Mesenchymal stem cell (in vitro differentiated cells and primary cell): ENCODE data around the gene COPRS.
A peak's percentile ranks its signal among the peaks of the same experiment; 100 is the strongest.

ENCODE experiments used
- DNase-seq: peaks from one replicate; pipeline ENCODE4 v3.0.0-alpha.2; 2013
- H2AFZ ChIP-seq: one replicate; pipeline ENCODE4 v1.6.1; 2013; ENCODE audit warnings: low read depth, mild to moderate bottlenecking, control low read depth, inconsistent platforms, low read length, moderate library complexity
- H2AK5ac ChIP-seq: 2 replicates; pipeline ENCODE4 v1.6.1; 2013; ENCODE audit warnings: low read length, moderate library complexity, mild to moderate bottlenecking, inconsistent platforms; ENCODE audit not compliant: severe bottlenecking
- H2BK120ac ChIP-seq: one replicate; pipeline ENCODE4 v1.6.1; 2013; ENCODE audit warnings: low read depth, mild to moderate bottlenecking, inconsistent platforms, low read length, moderate library complexity
- H2BK12ac ChIP-seq, 2 experiments: one replicate each; pipeline ENCODE4 v1.6.1; 2013; ENCODE audit warnings: inconsistent platforms in 2 of 2, low read length in 2 of 2, mild to moderate bottlenecking in 2 of 2, moderate library complexity in 2 of 2, control low read depth in 1 of 2
- H2BK15ac ChIP-seq: one replicate; pipeline ENCODE4 v1.6.1; 2013; ENCODE audit warnings: mild to moderate bottlenecking, low read depth, inconsistent platforms; ENCODE audit not compliant: poor library complexity, severe bottlenecking
- H2BK5ac ChIP-seq: 2 replicates; pipeline ENCODE4 v1.6.1; 2013; ENCODE audit warnings: low read depth, mild to moderate bottlenecking, low read length, control low read depth, inconsistent platforms; ENCODE audit not compliant: poor library complexity, severe bottlenecking
- H3K14ac ChIP-seq, 2 experiments: one replicate each; pipeline ENCODE4 v1.6.1; 2013; ENCODE audit warnings: inconsistent platforms in 2 of 2, low read length in 2 of 2, control low read depth in 1 of 2, mild to moderate bottlenecking in 1 of 2, moderate library complexity in 1 of 2
- H3K18ac ChIP-seq, 2 experiments: one replicate each; pipeline ENCODE4 v1.6.1; 2013; ENCODE audit warnings: inconsistent platforms in 2 of 2, low read length in 2 of 2, control low read depth in 1 of 2, low read depth in 1 of 2, mild to moderate bottlenecking in 1 of 2
- H3K23ac ChIP-seq, 2 experiments: one replicate each; pipeline ENCODE4 v1.6.1; 2013; ENCODE audit warnings: inconsistent platforms in 2 of 2, low read length in 2 of 2, mild to moderate bottlenecking in 2 of 2, moderate library complexity in 2 of 2, control low read depth in 1 of 2
- H3K27ac ChIP-seq: 2 replicates; pipeline ENCODE4 v1.5.1; 2013; ENCODE audit warnings: mild to moderate bottlenecking, moderate library complexity, low read length, control low read depth, inconsistent platforms; ENCODE audit not compliant: poor library complexity, severe bottlenecking
- H3K27me3 ChIP-seq, 2 experiments: 2 replicates each; pipeline versions ENCODE4 v1.6.1 to v1.7.0; 2013; ENCODE audit warnings: low read length in 2 of 2, mild to moderate bottlenecking in 2 of 2, moderate library complexity in 2 of 2, control low read depth in 1 of 2, inconsistent platforms in 1 of 2; ENCODE audit not compliant: control insufficient read depth in 1 of 2, insufficient read depth in 1 of 2
- H3K36me3 ChIP-seq, 2 experiments: 2 replicates each; pipeline versions ENCODE4 v1.6.1 to v1.7.0; 2013; ENCODE audit warnings: low read length in 2 of 2, control low read depth in 1 of 2, inconsistent platforms in 1 of 2, low read depth in 1 of 2, mild to moderate bottlenecking in 1 of 2; ENCODE audit not compliant: insufficient read depth in 2 of 2, control insufficient read depth in 1 of 2
- H3K4ac ChIP-seq, 2 experiments: one replicate each; pipeline ENCODE4 v1.6.1; 2013; ENCODE audit warnings: inconsistent platforms in 2 of 2, low read length in 2 of 2, mild to moderate bottlenecking in 2 of 2, moderate library complexity in 2 of 2, control low read depth in 1 of 2, low read depth in 1 of 2
- H3K4me1 ChIP-seq: 2 replicates; pipeline ENCODE4 v1.6.1; 2013; ENCODE audit warnings: low read depth, low read length, control low read depth; ENCODE audit not compliant: control insufficient read depth, insufficient read depth
- H3K4me2 ChIP-seq: 2 replicates; pipeline ENCODE4 v1.6.1; 2013; ENCODE audit warnings: low read length, mild to moderate bottlenecking, inconsistent platforms; ENCODE audit not compliant: poor library complexity, severe bottlenecking
- H3K4me3 ChIP-seq, 2 experiments: 2 replicates each; pipeline versions ENCODE4 v1.5.1 to v1.7.0; 2013; ENCODE audit warnings: low read length in 2 of 2, mild to moderate bottlenecking in 2 of 2, control low read depth in 1 of 2, low read depth in 1 of 2; ENCODE audit not compliant: insufficient read depth in 1 of 2
- H3K79me1 ChIP-seq: replicated peaks from 2 replicates; pipeline ENCODE4 v1.6.1; 2013; ENCODE audit warnings: mild to moderate bottlenecking, control low read depth, low read length, inconsistent platforms; ENCODE audit not compliant: poor library complexity, severe bottlenecking
- H3K9ac ChIP-seq: 2 replicates; pipeline ENCODE4 v1.7.0; 2013; ENCODE audit warnings: mild to moderate bottlenecking, low read length, moderate library complexity
- H3K9me3 ChIP-seq: 2 replicates; pipeline ENCODE4 v1.7.0; 2013; ENCODE audit warnings: mild to moderate bottlenecking, low read length; ENCODE audit not compliant: control insufficient read depth
- H4K8ac ChIP-seq: one replicate; pipeline ENCODE4 v1.6.1; 2013; ENCODE audit warnings: inconsistent platforms, mild to moderate bottlenecking, low read length, moderate library complexity
- H4K91ac ChIP-seq: one replicate; pipeline ENCODE4 v1.6.1; 2013; ENCODE audit warnings: mild to moderate bottlenecking, low read length, inconsistent platforms
- WGBS: methylation state at CpG from one replicate; pipeline ENCODE4 v1.1.7; 2013; ENCODE audit warnings: mixed read lengths; 5-methylcytosine and 5-hydroxymethylcytosine counted together

The COPRS gene

GRCh38 chr17:31875081-31875480 is 16.0 kb upstream of the COPRS start:
- H2BK120ac ChIP-seq, result no peak overlapping the region
- H2AK5ac ChIP-seq, result no peak overlapping the region
- no peak overlapping the region for H3K18ac ChIP-seq

GRCh38 chr17:31869797-31870568 is 10.9 kb upstream of the COPRS start:
- Histone ChIP-seq H2BK15ac (no peak overlapping the region), H4K8ac (no peak overlapping the region), H3K4me1 (no peaks in the 10 kb centered on the region), H3K4me3 (no peak overlapping the region), H2BK5ac (no peak overlapping the region), H2BK12ac (no peak overlapping the region), H3K4ac (no peak overlapping the region), H2AFZ (no peak overlapping the region), H3K36me3 (peaks cover 60 to 86% of the 10 kb centered on the region in 2 experiments), H3K4me2 (no peak overlapping the region), H3K18ac (no peak overlapping the region), H3K27ac (no peak overlapping the region), H2AK5ac (no peak overlapping the region), H3K27me3 (no peaks in the 10 kb centered on the region), H3K23ac (no peak overlapping the region), H4K91ac (no peak overlapping the region), H2BK120ac (no peak overlapping the region), H3K14ac (no peak overlapping the region), H3K9ac (no peak overlapping the region), H3K79me1 (peaks cover 17% of the 10 kb centered on the region), H3K9me3 (no peaks in the 10 kb centered on the region)
- DNase-seq, result no peak
- 100% methylated on average over 2 of the region's 5 CpGs for WGBS

More at GRCh38 chr17:31875081-31875480, 16.0 kb upstream of the COPRS start:
- H2AFZ ChIP-seq, result no peak overlapping the region
- peaks cover 56 to 86% of the 10 kb centered on the region in 2 experiments for H3K36me3 ChIP-seq
- H4K91ac ChIP-seq, result no peak overlapping the region
- H3K9ac ChIP-seq, result no peak overlapping the region
- no peak overlapping the region for H4K8ac ChIP-seq
- no peak overlapping the region for H3K14ac ChIP-seq
- no peak overlapping the region for H3K27ac ChIP-seq
- H2BK5ac ChIP-seq, result no peak overlapping the region
- H3K4me1 ChIP-seq, result peaks cover 14% of the 10 kb centered on the region
- no peaks in the 10 kb centered on the region for H3K9me3 ChIP-seq
- no peak for DNase-seq
- no peak overlapping the region for H3K4me2 ChIP-seq
- 100% methylated on average over 2 of the region's 2 CpGs for WGBS
- H2BK15ac ChIP-seq, result no peak overlapping the region
- H3K4me3 ChIP-seq, result no peak overlapping the region
- no peak overlapping the region for H3K4ac ChIP-seq
- H2BK12ac ChIP-seq, result no peak overlapping the region
- H3K27me3 ChIP-seq, result no peaks in the 10 kb centered on the region
- H3K79me1 ChIP-seq, result peaks cover 18% of the 10 kb centered on the region
- H3K23ac ChIP-seq, result no peak overlapping the region

GRCh38 chr17:31869031-31869430 is 10.0 kb upstream of the COPRS start:
- H2BK120ac ChIP-seq, result no peak overlapping the region
- no peak overlapping the region for H3K4ac ChIP-seq
- no peak overlapping the region for H2BK5ac ChIP-seq
- no peaks in the 10 kb centered on the region for H3K9me3 ChIP-seq
- peaks cover 16% of the 10 kb centered on the region for H3K79me1 ChIP-seq
- H2BK15ac ChIP-seq, result no peak overlapping the region
- no peak for DNase-seq
- no peak overlapping the region for H4K8ac ChIP-seq
- H2AK5ac ChIP-seq, result no peak overlapping the region
- no peak overlapping the region for H3K4me3 ChIP-seq
- WGBS, result 100% methylated on average over 2 of the region's 2 CpGs
- no peak overlapping the region for H4K91ac ChIP-seq
- no peak overlapping the region for H2AFZ ChIP-seq
- no peak overlapping the region for H3K18ac ChIP-seq
- peaks cover 64 to 86% of the 10 kb centered on the region in 2 experiments for H3K36me3 ChIP-seq
- H3K14ac ChIP-seq, result no peak overlapping the region
- no peak overlapping the region for H3K9ac ChIP-seq
- H3K27ac ChIP-seq, result no peak overlapping the region
- no peaks in the 10 kb centered on the region for H3K27me3 ChIP-seq
- H2BK12ac ChIP-seq, result no peak overlapping the region
- H3K4me2 ChIP-seq, result no peak overlapping the region
- H3K23ac ChIP-seq, result no peak overlapping the region
- H3K4me1 ChIP-seq, result no peaks in the 10 kb centered on the region

- H3K9ac ChIP-seq, result peak overlapping the region; percentile 28
- no peak overlapping the region for H4K8ac ChIP-seq
- H3K27ac ChIP-seq, result no peak overlapping the region
- no peak overlapping the region for H2BK12ac ChIP-seq
- no peak overlapping the region for H2BK15ac ChIP-seq
- no peak overlapping the region for H3K4ac ChIP-seq
- no peak for DNase-seq
- H3K18ac ChIP-seq, result no peak overlapping the region
- no peaks in the 10 kb centered on the region for H3K27me3 ChIP-seq
- peaks cover 10% of the 10 kb centered on the region for H3K79me1 ChIP-seq
- H3K23ac ChIP-seq, result no peak overlapping the region
- peak overlapping the region; percentile 92 for H3K4me2 ChIP-seq
- no peak overlapping the region for H2BK120ac ChIP-seq
- peak overlapping the region in 1 of 2 experiments; percentile 67 for H3K4me3 ChIP-seq
- WGBS, result 14% methylated on average over 16 of the region's 16 CpGs
- H3K4me1 ChIP-seq, result peaks cover 4% of the 10 kb centered on the region
- H2BK5ac ChIP-seq, result no peak overlapping the region
- H2AK5ac ChIP-seq, result no peak overlapping the region
- H4K91ac ChIP-seq, result no peak overlapping the region
- H2AFZ ChIP-seq, result no peak overlapping the region
- H3K14ac ChIP-seq, result no peak overlapping the region
- peaks cover 28 to 48% of the 10 kb centered on the region in 2 experiments for H3K36me3 ChIP-seq
- H3K9me3 ChIP-seq, result no peaks in the 10 kb centered on the region
Measured at GRCh38 chr17:31859487-31860008, 504 bp upstream of the COPRS start.
